Glutamatergic neuron (in vitro differentiated cells): Measurements from ENCODE around the gene ADK. TPM values are rescaled to one million over a fixed set of nuclear protein-coding genes. Genes with fewer than 3 reads are reported as not detected.
A peak's percentile ranks its signal among the peaks of the same experiment; 100 is the strongest.

Experiments used
- DNase-seq: peaks from one replicate; pipeline ENCODE4 v3.0.0; 2022
- H3K27ac Mint-ChIP-seq: one replicate; pipeline ENCODE4 v1.8.0; 2020; ENCODE audit warnings: mild to moderate bottlenecking, mixed read lengths, inconsistent platforms; ENCODE audit not compliant: unreplicated experiment
- H3K27me3 Mint-ChIP-seq: one replicate; pipeline ENCODE4 v1.8.0; 2020; ENCODE audit warnings: mild to moderate bottlenecking, moderate library complexity, mixed read lengths, inconsistent platforms; ENCODE audit not compliant: unreplicated experiment
- H3K36me3 Mint-ChIP-seq: one replicate; pipeline ENCODE4 v1.8.0; 2020; ENCODE audit warnings: mild to moderate bottlenecking, mixed read lengths, inconsistent platforms; ENCODE audit not compliant: unreplicated experiment
- H3K4me1 Mint-ChIP-seq: one replicate; pipeline ENCODE4 v1.8.0; 2020; ENCODE audit warnings: mild to moderate bottlenecking, low read depth, mixed read lengths, inconsistent platforms; ENCODE audit not compliant: unreplicated experiment
- H3K4me3 Mint-ChIP-seq: one replicate; pipeline ENCODE4 v1.8.0; 2020; ENCODE audit warnings: mild to moderate bottlenecking, mixed read lengths, inconsistent platforms; ENCODE audit not compliant: unreplicated experiment
- H3K9me3 Mint-ChIP-seq: one replicate; pipeline ENCODE4 v1.8.0; 2020; ENCODE audit warnings: mild to moderate bottlenecking, moderate library complexity, mixed read lengths, inconsistent platforms; ENCODE audit not compliant: unreplicated experiment
- total RNA-seq: library from RNA; stranded (reverse); fragmentation: NEBNext Ultra II Directional; extraction: Animal tissue kit (Norgen Biotek cat#: 25700); gene quantifications from one replicate; pipeline ENCODE4 v1.2.1, GENCODE V29; 2021; ENCODE audit not compliant: unreplicated experiment
- TF ChIP-seq, protein P1 (sequence below): fragments of 200-600 bp; sonication (generic); IDR thresholded peaks from one replicate; pipeline ENCODE4 v1.5.0; 2021; ENCODE audit not compliant: partially characterized antibody, unreplicated experiment

ADK gene
- total RNA-seq, 1 donor from 2014 or later = 16.4 TPM

- Mint-ChIP-seq H3K36me3 (no peaks in the 10 kb centered on the region), H3K4me3 (no peak overlapping the region)
Observed at GRCh38 chr10:74596713-74597112, 445.7 kb downstream of the ADK start.

DNA sequence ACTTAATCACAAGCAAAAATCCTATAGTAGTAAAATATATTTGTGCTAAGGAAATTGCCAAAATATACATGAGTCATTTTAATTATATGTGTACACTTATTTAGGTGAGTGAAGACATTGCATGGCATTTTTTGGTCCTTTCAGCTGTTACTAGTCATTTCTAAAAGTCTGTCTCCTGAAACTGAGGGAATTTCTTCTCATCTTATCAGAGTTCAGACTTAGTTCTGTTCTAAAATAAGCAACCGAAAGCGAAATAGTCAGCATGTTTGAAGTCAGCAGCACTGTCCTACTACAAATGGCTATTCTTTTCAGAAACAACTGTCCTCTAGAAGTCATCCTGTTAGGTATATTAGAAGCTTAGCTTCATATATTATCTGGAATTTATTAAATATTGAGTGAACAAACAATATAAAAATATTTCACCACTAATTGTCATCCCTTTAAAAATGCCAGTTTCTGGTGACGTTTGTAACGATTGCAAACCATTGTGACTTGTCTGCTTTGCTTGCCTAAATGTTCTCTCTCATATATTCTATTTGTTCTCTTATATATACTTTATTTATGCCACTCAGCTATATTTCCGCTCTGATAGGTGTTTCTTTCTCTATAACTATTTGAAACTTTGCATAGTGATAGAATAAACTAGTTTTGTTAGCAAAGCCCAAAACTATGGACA is 448.0 kb downstream of the ADK start:
- H3K4me3 Mint-ChIP-seq = no peak overlapping the region
- no peaks in the 10 kb centered on the region for H3K9me3 Mint-ChIP-seq
- peaks cover 1% of the 10 kb centered on the region for H3K4me1 Mint-ChIP-seq
- DNase-seq = no peak
- TF ChIP-seq, protein P1, sequence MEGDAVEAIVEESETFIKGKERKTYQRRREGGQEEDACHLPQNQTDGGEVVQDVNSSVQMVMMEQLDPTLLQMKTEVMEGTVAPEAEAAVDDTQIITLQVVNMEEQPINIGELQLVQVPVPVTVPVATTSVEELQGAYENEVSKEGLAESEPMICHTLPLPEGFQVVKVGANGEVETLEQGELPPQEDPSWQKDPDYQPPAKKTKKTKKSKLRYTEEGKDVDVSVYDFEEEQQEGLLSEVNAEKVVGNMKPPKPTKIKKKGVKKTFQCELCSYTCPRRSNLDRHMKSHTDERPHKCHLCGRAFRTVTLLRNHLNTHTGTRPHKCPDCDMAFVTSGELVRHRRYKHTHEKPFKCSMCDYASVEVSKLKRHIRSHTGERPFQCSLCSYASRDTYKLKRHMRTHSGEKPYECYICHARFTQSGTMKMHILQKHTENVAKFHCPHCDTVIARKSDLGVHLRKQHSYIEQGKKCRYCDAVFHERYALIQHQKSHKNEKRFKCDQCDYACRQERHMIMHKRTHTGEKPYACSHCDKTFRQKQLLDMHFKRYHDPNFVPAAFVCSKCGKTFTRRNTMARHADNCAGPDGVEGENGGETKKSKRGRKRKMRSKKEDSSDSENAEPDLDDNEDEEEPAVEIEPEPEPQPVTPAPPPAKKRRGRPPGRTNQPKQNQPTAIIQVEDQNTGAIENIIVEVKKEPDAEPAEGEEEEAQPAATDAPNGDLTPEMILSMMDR = no peak
- H3K36me3 Mint-ChIP-seq = peaks cover 5% of the 10 kb centered on the region
- H3K27ac Mint-ChIP-seq = no peak overlapping the region
- peaks cover 2% of the 10 kb centered on the region for H3K27me3 Mint-ChIP-seq

More at GRCh38 chr10:74596713-74597112, 445.7 kb downstream of the ADK start:
- no peak for DNase-seq
- H3K4me1 Mint-ChIP-seq = peaks cover 10% of the 10 kb centered on the region
- TF ChIP-seq, protein P1 = no peak
- H3K27ac Mint-ChIP-seq = peak overlapping the region; percentile 80
- H3K27me3 Mint-ChIP-seq = peaks cover 2% of the 10 kb centered on the region
- H3K9me3 Mint-ChIP-seq = no peaks in the 10 kb centered on the region

DNA sequence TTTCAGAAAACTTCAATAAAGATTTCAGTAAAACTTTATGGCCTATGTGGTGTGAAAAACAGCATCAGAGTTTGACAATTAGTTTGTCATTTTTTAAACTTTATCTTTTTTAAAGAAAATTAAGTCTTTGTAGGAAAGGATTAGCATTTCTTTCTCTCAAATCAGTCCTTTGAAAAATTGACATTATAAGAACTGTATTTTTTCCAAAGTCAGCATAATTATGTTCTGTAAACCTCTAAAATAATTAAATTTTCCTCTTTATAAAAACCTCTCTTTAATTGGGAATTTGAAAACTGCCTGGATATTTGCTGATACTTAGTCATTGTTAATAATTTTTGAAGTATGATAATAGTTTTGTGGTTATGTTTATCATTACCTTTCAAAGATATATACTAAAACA is 448.7 kb downstream of the ADK start:
- H3K27ac Mint-ChIP-seq = no peak overlapping the region
- TF ChIP-seq, protein P1 = no peak
- peaks cover 1% of the 10 kb centered on the region for H3K4me1 Mint-ChIP-seq
- DNase-seq = no peak
- H3K9me3 Mint-ChIP-seq = no peaks in the 10 kb centered on the region
- no peak overlapping the region for H3K4me3 Mint-ChIP-seq
- peaks cover 5% of the 10 kb centered on the region for H3K36me3 Mint-ChIP-seq
- peaks cover 2% of the 10 kb centered on the region for H3K27me3 Mint-ChIP-seq

GRCh38 chr10:74600170-74600569 is 449.1 kb downstream of the ADK start:
- Mint-ChIP-seq H3K27me3 (peaks cover 2% of the 10 kb centered on the region), H3K4me3 (no peak overlapping the region), H3K9me3 (no peaks in the 10 kb centered on the region), H3K36me3 (peaks cover 5% of the 10 kb centered on the region), H3K4me1 (peaks cover 1% of the 10 kb centered on the region), H3K27ac (no peak overlapping the region)
- no peak for DNase-seq
- TF ChIP-seq, protein P1 = no peak

GRCh38 chr10:74602576-74602975 is 451.6 kb downstream of the ADK start:
- Mint-ChIP-seq H3K9me3 (no peaks in the 10 kb centered on the region), H3K27ac (no peak overlapping the region), H3K36me3 (peaks cover 5% of the 10 kb centered on the region), H3K27me3 (no peaks in the 10 kb centered on the region), H3K4me3 (no peak overlapping the region), H3K4me1 (peaks cover 1% of the 10 kb centered on the region)
- no peak for DNase-seq
- TF ChIP-seq, protein P1 = no peak
